Fibroblast of the aortic adventitia (primary cell): ENCODE data around the gene RABGGTB. TPM values are rescaled to one million over a fixed set of nuclear protein-coding genes. Genes with fewer than 3 reads are reported as not detected.
"Not testable (repeated sequence)": the region's sequence is repeated elsewhere in the genome, so short reads cannot be mapped to it uniquely, and the experiment has no call there.

Experiments
- DNase-seq: peaks from one replicate; pipeline ENCODE4 v3.0.0-alpha.2; 2010; ENCODE audit warnings: low read depth
- H3K4me3 ChIP-seq: 2 replicates; pipeline ENCODE4 v1.5.1; 2011; ENCODE audit warnings: low read depth, mild to moderate bottlenecking, control low read depth, low read length, moderate library complexity
- small RNA-seq: library from RNA; depleted of rRNA; stranded (forward); fragments of <200 nt; gene quantifications from one replicate; pipeline ENCODE3, GENCODE V24; 2012
- total RNA-seq: library from RNA; depleted of rRNA; stranded (reverse); fragments of >200 nt; gene quantifications from 2 replicates; pipeline ENCODE4 v1.2.3, GENCODE V29; 2012; ENCODE audit warnings: low replicate concordance
- TF ChIP-seq, protein P1 (sequence below): IDR thresholded peaks from 2 replicates; pipeline ENCODE4 v1.5.1; 2011; ENCODE audit warnings: mild to moderate bottlenecking, low read length, control low read depth, inconsistent platforms; ENCODE audit not compliant: insufficient read depth

The RABGGTB gene
- total RNA-seq, 1 donor, result 82.5 TPM

DNA sequence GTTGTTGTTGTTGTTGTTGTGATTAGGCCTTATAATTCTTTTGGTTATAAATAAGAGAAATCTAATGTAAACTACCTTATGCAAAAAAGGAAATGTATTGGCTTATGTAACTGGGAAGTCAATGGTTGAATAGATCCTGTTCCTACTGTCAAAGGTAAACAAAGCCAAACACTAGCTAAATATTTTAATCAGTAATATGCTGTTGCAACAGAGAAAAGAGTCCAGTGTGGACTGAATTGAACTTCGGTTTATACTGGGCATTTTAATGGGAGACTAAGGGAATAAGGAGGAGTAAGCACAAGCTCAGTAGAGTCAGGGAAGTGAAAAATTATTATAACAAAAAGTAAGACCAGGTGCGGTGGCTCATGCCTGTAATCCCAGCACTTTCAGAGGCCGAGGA lies 26.0 kb downstream of the RABGGTB start:
- H3K4me3 ChIP-seq, result no peak overlapping the region
- TF ChIP-seq, protein P1, sequence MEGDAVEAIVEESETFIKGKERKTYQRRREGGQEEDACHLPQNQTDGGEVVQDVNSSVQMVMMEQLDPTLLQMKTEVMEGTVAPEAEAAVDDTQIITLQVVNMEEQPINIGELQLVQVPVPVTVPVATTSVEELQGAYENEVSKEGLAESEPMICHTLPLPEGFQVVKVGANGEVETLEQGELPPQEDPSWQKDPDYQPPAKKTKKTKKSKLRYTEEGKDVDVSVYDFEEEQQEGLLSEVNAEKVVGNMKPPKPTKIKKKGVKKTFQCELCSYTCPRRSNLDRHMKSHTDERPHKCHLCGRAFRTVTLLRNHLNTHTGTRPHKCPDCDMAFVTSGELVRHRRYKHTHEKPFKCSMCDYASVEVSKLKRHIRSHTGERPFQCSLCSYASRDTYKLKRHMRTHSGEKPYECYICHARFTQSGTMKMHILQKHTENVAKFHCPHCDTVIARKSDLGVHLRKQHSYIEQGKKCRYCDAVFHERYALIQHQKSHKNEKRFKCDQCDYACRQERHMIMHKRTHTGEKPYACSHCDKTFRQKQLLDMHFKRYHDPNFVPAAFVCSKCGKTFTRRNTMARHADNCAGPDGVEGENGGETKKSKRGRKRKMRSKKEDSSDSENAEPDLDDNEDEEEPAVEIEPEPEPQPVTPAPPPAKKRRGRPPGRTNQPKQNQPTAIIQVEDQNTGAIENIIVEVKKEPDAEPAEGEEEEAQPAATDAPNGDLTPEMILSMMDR, result no peak
- DNase-seq, result no peak

DNA sequence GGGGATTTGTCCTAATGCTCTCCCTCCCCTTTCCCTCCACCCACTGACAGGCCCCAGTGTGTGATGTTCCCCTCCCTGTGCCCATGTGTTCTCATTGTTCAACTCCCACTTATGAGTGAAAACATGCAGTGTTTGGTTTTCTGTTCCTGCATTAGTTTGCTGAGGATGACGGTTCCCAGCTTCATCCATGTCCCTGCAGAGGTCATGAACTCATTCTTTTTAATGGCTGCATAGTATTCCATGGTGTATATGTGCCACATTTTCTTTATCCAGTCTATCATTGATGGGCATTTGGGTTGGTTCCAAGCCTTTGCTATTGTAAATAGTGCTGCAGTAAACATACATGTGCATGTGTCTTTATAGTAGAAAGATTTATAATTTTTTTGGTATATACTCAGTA lies 37.5 kb downstream of the RABGGTB start:
- not testable (repeated sequence) for DNase-seq, H3K4me3 ChIP-seq

DNA sequence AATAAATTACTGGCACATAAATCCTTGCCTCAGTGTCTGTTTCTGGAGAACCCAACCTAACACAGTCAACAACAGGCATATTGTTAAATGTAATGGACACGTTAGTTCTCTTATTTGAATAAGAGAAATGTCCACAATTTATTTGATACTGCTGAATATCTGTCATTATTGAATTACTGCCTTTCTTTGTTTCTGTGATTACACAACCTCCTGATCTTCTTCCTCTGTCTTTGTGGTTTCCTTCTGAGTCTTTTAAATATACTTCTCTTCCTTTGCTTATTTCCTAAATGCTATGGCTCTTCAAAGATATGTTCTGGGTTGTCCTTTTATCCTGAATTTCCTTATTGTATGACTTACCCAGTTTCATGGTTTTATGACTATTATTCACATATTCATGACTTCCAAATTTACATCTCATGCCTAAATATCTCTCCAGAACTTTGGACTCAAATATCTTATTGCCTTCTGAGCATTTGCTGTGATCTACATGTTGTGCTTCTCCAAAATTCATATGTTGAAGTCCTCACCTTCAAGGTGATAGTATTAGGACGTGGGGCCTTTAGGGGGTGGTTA lies 50.6 kb downstream of the RABGGTB start:
- TF ChIP-seq, protein P1, result no peak
- H3K4me3 ChIP-seq, result no peak overlapping the region

DNA sequence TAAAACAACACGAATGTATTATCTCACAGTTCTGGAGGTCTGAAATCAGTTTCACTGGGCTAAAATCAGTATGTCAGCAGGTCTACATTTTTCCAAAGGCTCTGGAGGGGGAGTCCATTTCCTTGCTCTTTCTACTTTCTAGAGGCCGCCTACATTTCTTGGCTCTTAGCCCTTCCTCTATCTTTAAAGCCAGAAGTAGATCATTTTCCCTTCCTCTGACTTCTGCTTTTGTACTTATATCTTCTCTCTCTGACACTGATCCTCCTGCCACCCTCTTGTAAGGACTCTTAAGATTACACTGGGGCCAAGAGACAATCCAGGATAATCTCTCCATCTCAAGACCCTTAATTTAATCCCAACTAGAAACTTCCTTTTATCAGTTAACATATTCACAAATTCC lies 52.0 kb downstream of the RABGGTB start:
- TF ChIP-seq, protein P1, result no peak
- peak; percentile 4 for DNase-seq
- no peak overlapping the region for H3K4me3 ChIP-seq

More for the DNA sequence above, 50.6 kb downstream of the RABGGTB start:
- no peak for DNase-seq

DNA sequence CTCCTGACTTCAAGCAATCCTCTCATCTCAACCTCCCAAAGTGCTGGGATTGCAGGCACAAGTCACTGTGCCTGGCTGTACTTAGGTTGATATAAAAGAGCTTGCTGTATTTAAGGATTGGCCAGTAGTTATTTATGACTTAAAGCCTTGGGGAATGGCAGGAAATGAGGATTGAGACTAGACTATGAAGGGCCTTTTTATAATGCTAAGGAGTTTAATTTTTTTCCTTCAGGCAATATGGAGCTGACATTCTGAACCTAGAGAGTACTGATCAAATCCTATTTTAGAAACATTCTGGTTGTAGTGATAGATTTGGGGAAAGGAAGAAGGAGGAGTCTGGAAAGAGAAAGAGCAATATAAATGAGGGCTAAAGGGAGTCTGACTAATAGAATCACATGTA lies 55.4 kb downstream of the RABGGTB start:
- H3K4me3 ChIP-seq, result no peak overlapping the region
- DNase-seq, result no peak
- TF ChIP-seq, protein P1, result no peak

Small RNA genes within 50 kb of the gene (small RNA-seq; reads per million reads assigned to genes)
- not detected for gene SNORD45A
- not detected for gene SNORD45B
- not detected for gene SNORD45C

Other genes starting within 250 kb of the RABGGTB start
- gene SLC44A5, start 175.1 kb upstream of the RABGGTB start, total RNA-seq, result 0.45 TPM in 1 of 2 replicates, not detected in the other
- gene ACADM, start 61.5 kb upstream of the RABGGTB start, total RNA-seq, result 41.4 and 92.8 TPM in 2 replicates
- gene MSH4, start 10.6 kb downstream of the RABGGTB start, total RNA-seq, result 0.09 and 0.16 TPM in 2 replicates
- gene ASB17, start 146.1 kb downstream of the RABGGTB start, total RNA-seq, result not detected in 2 replicates